Smooth muscle cell (in vitro differentiated cells): ENCODE results near the gene TIPARP. TPM values are rescaled to one million over a fixed set of nuclear protein-coding genes. Genes with fewer than 3 reads are reported as not detected.

ENCODE experiments used
- DNase-seq: peaks from one replicate; lab custom pipeline; 2025; ENCODE audit not compliant: unreplicated experiment; lab: John Stamatoyannopoulos, UW
- H2AFZ ChIP-seq: fragments of 200-600 bp; sonication (generic); 2 replicates; pipeline ENCODE4 v1.6.0; 2016; ENCODE audit warnings: antibody characterized with exemption, low read depth, mild to moderate bottlenecking
- H3F3A ChIP-seq: fragments of 200-600 bp; sonication (generic); 2 replicates; pipeline ENCODE4 v1.6.0; 2017; ENCODE audit warnings: antibody characterized with exemption, low read depth
- H3K27ac ChIP-seq: fragments of 200-600 bp; sonication (generic); 2 replicates; pipeline ENCODE4 v1.5.1; 2016; ENCODE audit warnings: low read depth, mild to moderate bottlenecking
- H3K27me3 ChIP-seq: fragments of 200-600 bp; sonication (generic); 2 replicates; pipeline ENCODE4 v1.6.1; 2016; ENCODE audit warnings: low read depth, mild to moderate bottlenecking
- H3K36me3 ChIP-seq: fragments of 200-600 bp; sonication (generic); 2 replicates; pipeline ENCODE4 v1.5.1; 2016; ENCODE audit warnings: low read depth
- H3K4me1 ChIP-seq: fragments of 200-600 bp; sonication (generic); 2 replicates; pipeline ENCODE4 v1.5.1; 2016; ENCODE audit warnings: low read depth
- H3K4me2 ChIP-seq: fragments of 200-600 bp; sonication (generic); 2 replicates; pipeline ENCODE4 v1.6.0; 2016; ENCODE audit warnings: mild to moderate bottlenecking
- H3K4me3 ChIP-seq: fragments of 200-600 bp; sonication (generic); 2 replicates; pipeline ENCODE4 v1.5.1; 2016; ENCODE audit warnings: mild to moderate bottlenecking
- H3K79me2 ChIP-seq: fragments of 200-600 bp; sonication (generic); 2 replicates; pipeline ENCODE4 v1.6.0; 2016; ENCODE audit warnings: low read depth, mild to moderate bottlenecking
- H3K9ac ChIP-seq: fragments of 200-600 bp; sonication (generic); 2 replicates; pipeline ENCODE4 v1.6.0; 2016; ENCODE audit warnings: low read depth
- H3K9me3 ChIP-seq: fragments of 200-600 bp; sonication (generic); replicated peaks from 2 replicates; pipeline ENCODE4 v1.5.1; 2016; ENCODE audit warnings: low read depth
- H4K20me1 ChIP-seq: fragments of 200-600 bp; sonication (generic); 2 replicates; pipeline ENCODE4 v1.6.0; 2016; ENCODE audit warnings: low read depth
- CTCF ChIP-seq: fragments of 200-600 bp; sonication (generic); IDR thresholded peaks from 2 replicates; pipeline ENCODE4 v1.5.1; 2017; ENCODE audit warnings: borderline replicate concordance, mild to moderate bottlenecking, antibody characterized with exemption; ENCODE audit not compliant: insufficient read depth, poor library complexity, severe bottlenecking
- WGBS: methylation state at CpG from one replicate; pipeline ENCODE4 v1.1.7; 2016; ENCODE audit warnings: low lambda C conversion rate; 5-methylcytosine and 5-hydroxymethylcytosine counted together
- polyA plus RNA-seq: library from polyadenylated mRNA; unstranded; fragments of >200 nt; fragmentation: Nextera tagmentation; extraction: Ambion mirVana; gene quantifications from 2 replicates; pipeline ENCODE4 v1.2.1, GENCODE V29; 2016
- total RNA-seq: library from RNA; depleted of rRNA; stranded (reverse); fragments of >200 nt; gene quantifications from 2 replicates; pipeline ENCODE4 v1.2.3, GENCODE V29; 2014

The TIPARP gene
- total and polyA plus RNA-seq, 2 experiments from 2014 or later: 12.5 to 65.2 TPM

DNA sequence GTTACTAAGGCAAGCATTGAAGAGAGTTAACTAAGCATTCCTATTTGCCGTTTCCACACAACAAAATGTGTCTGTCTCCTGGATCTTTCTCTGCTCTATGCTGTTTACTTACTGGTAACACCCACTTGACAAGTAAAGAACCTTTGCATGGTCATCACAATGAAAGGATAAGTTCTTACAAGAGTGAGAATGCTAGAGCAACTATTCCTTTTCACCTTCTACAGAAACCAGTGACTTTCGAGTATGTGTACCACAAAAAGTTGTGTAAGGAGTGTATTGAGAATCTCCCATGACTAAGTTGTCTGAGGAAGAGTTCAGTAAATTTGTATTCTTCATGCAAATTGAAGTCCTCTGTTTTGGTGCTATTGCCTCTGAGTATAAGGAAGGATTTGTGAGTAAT, 10.8 kb downstream of the TIPARP start:
- Histone ChIP-seq H3K9me3 (no peaks in the 10 kb centered on the region), H3K79me2 (peaks cover 84% of the 10 kb centered on the region), H3K36me3 (no peaks in the 10 kb centered on the region), H3K27ac (peak overlapping the region; percentile 53), H3K4me2 (peak overlapping the region; percentile 7), H2AFZ (no peak overlapping the region), H3K4me3 (no peak overlapping the region), H3K9ac (peak overlapping the region; percentile 16), H3K27me3 (no peaks in the 10 kb centered on the region), H3F3A (peaks cover 13% of the 10 kb centered on the region), H3K4me1 (peaks cover 19% of the 10 kb centered on the region), H4K20me1 (peaks cover 77% of the 10 kb centered on the region)
- no peak for DNase-seq
- no peak for TF ChIP-seq CTCF
- 58% methylated on average over 2 of the region's 2 CpGs for WGBS

DNA sequence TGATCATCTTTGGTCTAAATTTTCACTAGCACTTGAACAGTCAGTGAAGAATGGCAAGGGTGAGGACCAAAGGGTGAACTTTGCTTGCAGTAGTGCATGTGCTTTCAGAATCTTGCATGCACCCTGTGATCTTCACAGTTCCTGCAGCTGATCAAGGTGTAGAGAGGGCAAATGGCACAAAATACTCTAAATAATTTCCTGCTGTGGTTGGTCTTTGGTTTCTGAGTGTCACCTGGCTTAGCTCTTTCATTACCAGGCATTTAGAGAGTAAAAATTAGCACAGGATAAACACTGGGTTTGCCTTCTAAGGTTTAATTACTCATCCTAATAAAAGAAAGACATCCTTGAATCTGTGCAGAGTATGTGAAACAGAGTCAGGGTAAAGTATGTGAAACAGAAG, 11.4 kb downstream of the TIPARP start:
- Histone ChIP-seq H3K27ac (peak overlapping the region; percentile 53), H3K4me2 (peak overlapping the region; percentile 7), H2AFZ (no peak overlapping the region), H3K4me3 (no peak overlapping the region), H3F3A (peaks cover 13% of the 10 kb centered on the region), H3K9ac (no peak overlapping the region), H3K9me3 (no peaks in the 10 kb centered on the region), H3K36me3 (no peaks in the 10 kb centered on the region), H4K20me1 (peaks cover 77% of the 10 kb centered on the region), H3K79me2 (peaks cover 84% of the 10 kb centered on the region), H3K27me3 (no peaks in the 10 kb centered on the region), H3K4me1 (peaks cover 17% of the 10 kb centered on the region)
- TF ChIP-seq CTCF: no peak
- DNase-seq: no peak

- Histone ChIP-seq H3K27me3 (no peaks in the 10 kb centered on the region), H3F3A (peaks cover 6% of the 10 kb centered on the region), H3K4me1 (peaks cover 13% of the 10 kb centered on the region), H3K9me3 (no peaks in the 10 kb centered on the region), H3K4me3 (no peak overlapping the region), H3K36me3 (no peaks in the 10 kb centered on the region), H3K27ac (no peak overlapping the region), H2AFZ (no peak overlapping the region), H4K20me1 (peaks cover 76% of the 10 kb centered on the region), H3K9ac (no peak overlapping the region), H3K4me2 (no peak overlapping the region), H3K79me2 (peaks cover 83% of the 10 kb centered on the region)
- DNase-seq: no peak
- no peak for TF ChIP-seq CTCF
Measured at GRCh38 chr3:156687023-156687422, 12.6 kb downstream of the TIPARP start.

DNA sequence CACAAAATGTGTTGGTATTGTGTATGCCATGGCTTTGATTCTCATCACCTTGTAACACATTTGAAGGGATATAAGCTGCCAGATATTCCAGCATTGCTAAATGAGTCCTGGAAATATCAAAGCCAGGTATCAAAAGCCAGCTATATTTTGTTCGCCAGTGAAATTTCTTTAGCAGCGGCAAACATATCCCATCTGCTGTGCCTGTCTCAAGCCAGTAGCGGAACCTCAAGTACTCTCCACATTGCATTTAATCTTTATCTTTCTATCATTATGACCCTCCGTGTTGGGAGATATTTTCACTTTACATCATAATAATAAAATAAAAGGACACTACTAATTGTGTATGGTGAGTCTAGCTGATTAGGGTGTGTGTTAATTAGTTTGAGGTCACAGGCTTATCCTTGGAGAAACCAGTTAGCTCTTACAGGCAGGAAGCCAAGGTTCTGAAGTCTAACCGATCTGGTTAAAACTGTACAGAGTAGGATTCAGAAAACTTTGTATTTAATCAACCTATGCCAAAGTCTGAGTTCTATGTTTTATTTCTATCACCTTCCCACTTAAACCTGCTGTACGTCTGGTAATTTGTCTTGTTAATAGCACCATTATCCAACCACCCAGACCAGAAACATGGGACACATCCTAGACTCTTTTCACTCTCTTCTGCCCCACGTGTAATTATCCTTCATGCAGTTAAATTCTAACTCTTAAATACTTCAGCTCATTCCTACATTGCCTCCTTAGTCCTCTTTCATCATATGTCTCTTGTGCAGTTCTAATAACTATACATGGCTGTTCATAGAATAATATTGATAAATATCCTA, 14.5 kb downstream of the TIPARP start:
- Histone ChIP-seq H3K36me3 (no peaks in the 10 kb centered on the region), H3F3A (peaks cover 6% of the 10 kb centered on the region), H3K9me3 (no peaks in the 10 kb centered on the region), H3K4me1 (peaks cover 22% of the 10 kb centered on the region), H3K4me2 (peak overlapping the region; percentile 28), H3K79me2 (peaks cover 77% of the 10 kb centered on the region), H3K27ac (no peak overlapping the region), H3K27me3 (no peaks in the 10 kb centered on the region), H2AFZ (no peak overlapping the region), H4K20me1 (peaks cover 59% of the 10 kb centered on the region), H3K4me3 (no peak overlapping the region), H3K9ac (no peak overlapping the region)
- 72% methylated on average over 7 of the region's 7 CpGs for WGBS
- TF ChIP-seq CTCF: no peak
- DNase-seq: no peak
